ENCODE results near the gene OR9Q2.
A peak's percentile ranks its signal among the peaks of the same experiment; 100 is the strongest.
"Not testable (repeated sequence)": the region's sequence is repeated elsewhere in the genome, so short reads cannot be mapped to it uniquely, and the experiment has no call there.

OR9Q2 gene

GRCh38 chr11:58188770-58189169, at the start of gene OR9Q2:
Gene OR9Q2, plus strand, starts transcription at chr11:58189070. Its CDS starts 1,421 bp downstream, at chr11:58190491.
- DNase-seq = no peak

GRCh38 chr11:58142761-58143160, 46.1 kb upstream of the OR9Q2 start:
- no peak for DNase-seq

GRCh38 chr11:58152781-58153180, 36.1 kb upstream of the OR9Q2 start:
- DNase-seq = no peak

GRCh38 chr11:58164389-58164788, 24.5 kb upstream of the OR9Q2 start:
- no peak for DNase-seq

GRCh38 chr11:58164990-58165389, 23.9 kb upstream of the OR9Q2 start:
- no peak for DNase-seq

- no peak for DNase-seq
These were observed 23.3 kb upstream of the OR9Q2 start for GRCh38 chr11:58165504-58166106.

- DNase-seq = no peak
These were observed 11.3 kb upstream of the OR9Q2 start for GRCh38 chr11:58177409-58178054.

GRCh38 chr11:58178444-58178843, 10.4 kb upstream of the OR9Q2 start:
- DNase-seq = no peak

GRCh38 chr11:58179648-58180047, 9.2 kb upstream of the OR9Q2 start:
- DNase-seq = peak; percentile 64

GRCh38 chr11:58186938-58187337, 1.9 kb upstream of the OR9Q2 start:
- DNase-seq = no peak

GRCh38 chr11:58192229-58192628, 3.4 kb downstream of the OR9Q2 start:
- no peak for DNase-seq

- no peak for DNase-seq
These were observed 4.5 kb downstream of the OR9Q2 start for GRCh38 chr11:58193391-58193790.

GRCh38 chr11:58195939-58196338, 7.1 kb downstream of the OR9Q2 start:
- DNase-seq = no peak

GRCh38 chr11:58199271-58199670, 10.4 kb downstream of the OR9Q2 start:
- no peak for DNase-seq

GRCh38 chr11:58204042-58204441, 15.2 kb downstream of the OR9Q2 start, which contains the start of gene OR1S2:
Gene OR1S2, minus strand, starts transcription at chr11:58204142. Its CDS starts 0 bp downstream, at chr11:58204142.
- DNase-seq = no peak

- not testable (repeated sequence) for DNase-seq
These were observed 23.6 kb downstream of the OR9Q2 start, which contains the start of gene OR1S1 for GRCh38 chr11:58212420-58212819. Gene OR1S1, plus strand, starts transcription at chr11:58212720.

GRCh38 chr11:58216476-58216875, 27.6 kb downstream of the OR9Q2 start:
- no peak for DNase-seq

GRCh38 chr11:58222721-58223120, 33.9 kb downstream of the OR9Q2 start:
- DNase-seq = no peak

- peak; percentile 12 for DNase-seq
These were observed 39.2 kb downstream of the OR9Q2 start for GRCh38 chr11:58227956-58228615.

Data from RPMI8226 (cell line).